K562 (cell line): ENCODE measurements around the gene RAB21. TPM values are rescaled to one million over a fixed set of nuclear protein-coding genes. Genes with fewer than 3 reads are reported as not detected.
A peak's percentile ranks its signal among the peaks of the same experiment; 100 is the strongest.

Source experiments
- MAFK ChIP-seq: IDR thresholded peaks from 2 replicates; pipeline ENCODE4 v1.6.1; 2011; ENCODE audit warnings: low read length, improper control_type of control experiment
- NFRKB ChIP-seq: fragments of 450-650 bp; IDR thresholded peaks from 2 replicates; pipeline ENCODE4 v1.6.1; 2016; ENCODE audit warnings: low read depth
- SMAD4 ChIP-seq: fragments of 250-450 bp; sonication (Bioruptor Pico); conservative IDR thresholded peaks from 2 replicates; pipeline ENCODE4 v1.8.0; 2021; ENCODE audit warnings: inconsistent platforms, mild to moderate bottlenecking, moderate library complexity
- SMARCC2 ChIP-seq: fragments of 450-650 bp; IDR thresholded peaks from 2 replicates; pipeline ENCODE4 v1.6.1; 2017; ENCODE audit warnings: antibody characterized with exemption, moderate library complexity, mild to moderate bottlenecking, low read depth
- ZC3H11A ChIP-seq: IDR thresholded peaks from 2 replicates; pipeline ENCODE4 v1.6.1; 2012; ENCODE audit warnings: low read depth, low read length, improper control_type of control experiment
- ZFP1 ChIP-seq: fragments of 450-650 bp; formaldehyde crosslinking; IDR thresholded peaks from 2 replicates; pipeline ENCODE4 v1.4.0; 2020; ENCODE audit warnings: mild to moderate bottlenecking, mixed read lengths
- ZNF639 ChIP-seq, 2 experiments: fragments of 200-800 bp in 1 of 2; sonication (Bioruptor generic) in 1 of 2; sonication (generic) in 1 of 2; formaldehyde crosslinking in 1 of 2; IDR thresholded peaks in 1 of 2; conservative IDR thresholded peaks in 1 of 2; 2 replicates each; pipeline versions ENCODE4 v1.5.0 to v1.6.1; 2016 to 2020; ENCODE audit warnings: missing compliant biosample characterization in 1 of 2, missing genetic modification characterization in 1 of 2, missing genetic modification reagents in 1 of 2
- polyA plus RNA-seq, 8 experiments: library from polyadenylated mRNA; depleted of rRNA in 4 of 8; stranded (reverse) in 5 of 8; unstranded in 3 of 8; fragments of >200 nt; fragmentation: Nextera tagmentation in 2 of 8; fragmentation: Illumina TruSeq in 1 of 8; extraction: Ambion mirVana in 2 of 8; extraction: Trizol in 1 of 8; gene quantifications; 2 replicates each; pipeline versions ENCODE4 v1.2.1 to v1.2.3, GENCODE V29; 2011 to 2014; ENCODE audit warnings: inconsistent platforms in 1 of 8, missing spikeins in 1 of 8
- total RNA-seq, 7 experiments: library from RNA; depleted of rRNA in 6 of 7; stranded (reverse); fragments of >200 nt in 6 of 7; fragmentation: Illumina TruSeq in 2 of 7; extraction: Trizol in 2 of 7; gene quantifications; 2 replicates each; pipeline versions ENCODE4 v1.2.1 to v1.2.3, GENCODE V29; 2011 to 2021; ENCODE audit warnings: low replicate concordance in 1 of 7
- TF ChIP-seq, protein P1 (sequence below): sonication (generic); formaldehyde crosslinking; IDR thresholded peaks from 2 replicates; pipeline ENCODE4 v1.4.0; 2020; ENCODE audit warnings: mild to moderate bottlenecking, missing genetic modification reagents
- TF ChIP-seq, protein P2 (sequence below): fragments of 250-450 bp; sonication (Bioruptor Pico); IDR thresholded peaks from 2 replicates; pipeline ENCODE4 v1.5.0; 2020; ENCODE audit warnings: mild to moderate bottlenecking, borderline replicate concordance

The RAB21 gene
- total and polyA plus RNA-seq, 9 of the 15 experiments (the other 6 are each of a cell fraction or from before 2014, with no cell fraction given) = 5.3 to 45.6 (median 19.6) TPM

DNA sequence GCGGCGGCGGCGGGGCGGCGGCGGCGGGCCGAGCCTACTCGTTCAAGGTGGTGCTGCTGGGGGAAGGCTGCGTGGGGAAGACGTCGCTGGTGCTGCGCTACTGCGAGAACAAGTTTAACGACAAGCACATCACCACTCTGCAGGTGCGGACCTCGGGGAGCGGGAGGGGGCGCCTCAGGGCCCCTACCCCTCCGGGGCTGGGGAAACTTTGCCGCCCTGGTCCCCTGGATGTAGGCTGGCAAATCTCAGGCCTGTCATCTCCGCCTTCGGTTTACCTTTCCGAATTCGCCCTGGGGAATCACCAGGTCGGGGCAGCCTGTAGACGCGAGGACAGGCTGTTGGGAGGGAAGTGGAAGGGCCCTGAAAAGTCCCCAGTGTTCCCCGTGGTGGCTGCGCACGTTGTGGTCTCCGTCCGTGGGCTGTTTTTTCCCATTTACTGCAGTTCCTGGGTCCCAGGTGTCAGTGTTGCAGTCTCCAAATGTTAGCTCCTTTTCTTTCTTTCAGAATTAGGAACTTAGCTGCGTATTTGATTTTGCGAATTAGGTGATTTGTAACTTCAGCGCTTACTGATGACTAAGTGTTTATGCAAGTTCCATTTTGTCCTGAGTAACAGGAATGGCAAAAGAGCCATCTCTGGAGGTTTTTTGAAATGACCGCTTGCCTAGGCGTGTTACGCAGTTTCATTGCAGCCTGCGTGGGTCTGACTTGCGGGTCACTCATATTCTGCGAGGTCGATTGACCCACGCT is 656 bp downstream of the RAB21 start (continued):
- TF ChIP-seq, protein P1, sequence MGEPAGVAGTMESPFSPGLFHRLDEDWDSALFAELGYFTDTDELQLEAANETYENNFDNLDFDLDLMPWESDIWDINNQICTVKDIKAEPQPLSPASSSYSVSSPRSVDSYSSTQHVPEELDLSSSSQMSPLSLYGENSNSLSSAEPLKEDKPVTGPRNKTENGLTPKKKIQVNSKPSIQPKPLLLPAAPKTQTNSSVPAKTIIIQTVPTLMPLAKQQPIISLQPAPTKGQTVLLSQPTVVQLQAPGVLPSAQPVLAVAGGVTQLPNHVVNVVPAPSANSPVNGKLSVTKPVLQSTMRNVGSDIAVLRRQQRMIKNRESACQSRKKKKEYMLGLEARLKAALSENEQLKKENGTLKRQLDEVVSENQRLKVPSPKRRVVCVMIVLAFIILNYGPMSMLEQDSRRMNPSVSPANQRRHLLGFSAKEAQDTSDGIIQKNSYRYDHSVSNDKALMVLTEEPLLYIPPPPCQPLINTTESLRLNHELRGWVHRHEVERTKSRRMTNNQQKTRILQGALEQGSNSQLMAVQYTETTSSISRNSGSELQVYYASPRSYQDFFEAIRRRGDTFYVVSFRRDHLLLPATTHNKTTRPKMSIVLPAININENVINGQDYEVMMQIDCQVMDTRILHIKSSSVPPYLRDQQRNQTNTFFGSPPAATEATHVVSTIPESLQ (CRISPR knock-in tag) = no peak
- TF ChIP-seq ZC3H11A (no peak), SMAD4 (CRISPR knock-in tag) (no peak), ZNF639 (CRISPR knock-in tag; conservative IDR thresholded peaks at IDR 0.05 in 1 of 2, IDR thresholded peaks at IDR 0.05 in 1 of 2) (no peak; a peak in 1 of 4 replicates), SMARCC2 (no peak), NFRKB (peak; percentile 44; the same call in 1 of the 2 replicates), ZFP1 (CRISPR knock-in tag) (no peak), MAFK (peak; percentile 48)
- TF ChIP-seq, protein P2, sequence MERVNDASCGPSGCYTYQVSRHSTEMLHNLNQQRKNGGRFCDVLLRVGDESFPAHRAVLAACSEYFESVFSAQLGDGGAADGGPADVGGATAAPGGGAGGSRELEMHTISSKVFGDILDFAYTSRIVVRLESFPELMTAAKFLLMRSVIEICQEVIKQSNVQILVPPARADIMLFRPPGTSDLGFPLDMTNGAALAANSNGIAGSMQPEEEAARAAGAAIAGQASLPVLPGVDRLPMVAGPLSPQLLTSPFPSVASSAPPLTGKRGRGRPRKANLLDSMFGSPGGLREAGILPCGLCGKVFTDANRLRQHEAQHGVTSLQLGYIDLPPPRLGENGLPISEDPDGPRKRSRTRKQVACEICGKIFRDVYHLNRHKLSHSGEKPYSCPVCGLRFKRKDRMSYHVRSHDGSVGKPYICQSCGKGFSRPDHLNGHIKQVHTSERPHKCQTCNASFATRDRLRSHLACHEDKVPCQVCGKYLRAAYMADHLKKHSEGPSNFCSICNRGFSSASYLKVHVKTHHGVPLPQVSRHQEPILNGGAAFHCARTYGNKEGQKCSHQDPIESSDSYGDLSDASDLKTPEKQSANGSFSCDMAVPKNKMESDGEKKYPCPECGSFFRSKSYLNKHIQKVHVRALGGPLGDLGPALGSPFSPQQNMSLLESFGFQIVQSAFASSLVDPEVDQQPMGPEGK (CRISPR knock-in tag) = no peak
